Measurements from ENCODE around the gene RGSL1.

Gene RGSL1

DNA sequence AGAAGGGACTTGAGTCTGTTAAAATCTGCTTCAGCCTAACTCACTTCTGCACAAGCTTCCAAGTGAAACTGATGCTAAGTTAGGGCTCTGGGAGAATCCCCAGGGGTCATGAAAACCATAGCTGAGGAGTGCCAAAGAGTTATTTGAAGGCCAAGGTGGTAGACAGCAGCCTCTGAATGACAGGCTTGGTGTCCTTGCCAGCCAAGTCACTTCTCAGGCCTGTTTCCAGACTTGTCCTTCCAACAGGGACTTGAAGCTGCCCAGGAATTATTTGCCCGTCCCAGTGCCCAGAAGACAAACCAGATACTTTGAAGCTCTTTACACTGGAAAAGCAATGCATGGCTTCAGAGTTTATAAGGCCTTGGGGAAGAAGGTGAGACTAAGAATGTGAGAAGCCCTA, 105.5 kb downstream of the RGSL1 start:
- no peaks in the 10 kb centered on the region for H3K36me3 ChIP-seq (ENCODE audit: control insufficient read depth in 4 of 4, insufficient read depth in 4 of 4, low read length in 3 of 4)
- DNase-seq = no peak
- H3K9me3 ChIP-seq (ENCODE audit: control extremely low read depth in 1 of 5, control insufficient read depth in 4 of 5, insufficient read depth in 2 of 5, low read depth in 1 of 5, low read length in 4 of 5) = peaks cover 0 to 5% (median 3%) of the 10 kb centered on the region in 5 experiments
- peaks cover 0 to 2% (median 0%) of the 10 kb centered on the region in 5 experiments for H3K27me3 ChIP-seq (replicated peaks in 2 of 5; ENCODE audit: control insufficient read depth in 4 of 5, insufficient read depth in 5 of 5, low read length in 4 of 5)
- POLR2A ChIA-PET = no interaction called here
- no CpG with 5 or more reads among the region's 1 CpG for WGBS (ENCODE audit: insufficient coverage)
- CTCF ChIA-PET = no interaction called here
- no peak overlapping the region for H3K27ac ChIP-seq (ENCODE audit: insufficient read depth in 1 of 2, low read depth in 1 of 2, low read length in 2 of 2, poor library complexity in 1 of 2, severe bottlenecking in 2 of 2)
- no peaks in the 10 kb centered on the region for H3K4me1 ChIP-seq (ENCODE audit: control extremely low read depth in 1 of 4, control insufficient read depth in 4 of 4, insufficient read depth in 4 of 4, low read length in 3 of 4)
- H3K4me3 ChIP-seq (ENCODE audit: control insufficient read depth in 1 of 7, extremely low read depth in 1 of 7, insufficient read depth in 4 of 7, low read depth in 2 of 7, low read length in 6 of 7) = no peak overlapping the region

DNA sequence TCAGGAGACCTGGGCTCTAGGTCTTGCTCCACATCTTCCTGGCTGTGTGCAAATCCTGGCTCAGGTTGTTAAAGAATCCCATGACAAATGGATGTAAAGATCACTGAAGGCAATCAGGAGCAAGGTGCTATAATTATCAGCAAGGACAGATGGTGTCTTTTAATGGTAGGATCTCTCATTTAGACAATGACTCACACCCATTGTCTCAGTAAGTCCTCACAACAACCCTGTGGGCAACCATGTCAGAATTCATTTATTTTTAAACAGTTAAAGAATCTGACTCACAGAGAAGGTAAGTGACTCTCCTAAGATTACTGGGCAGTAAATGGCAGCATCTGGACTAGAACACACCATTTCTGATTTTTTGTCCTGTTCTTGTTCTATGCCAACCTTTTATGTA, 106.3 kb downstream of the RGSL1 start:
- no peak for DNase-seq
- ChIA-PET CTCF (no interaction called here), POLR2A (no interaction called here)
- Histone ChIP-seq H3K4me1 (ENCODE audit: control extremely low read depth in 1 of 4, control insufficient read depth in 4 of 4, insufficient read depth in 4 of 4, low read length in 3 of 4) (no peaks in the 10 kb centered on the region), H3K4me3 (ENCODE audit: control insufficient read depth in 1 of 7, extremely low read depth in 1 of 7, insufficient read depth in 4 of 7, low read depth in 2 of 7, low read length in 6 of 7) (no peak overlapping the region), H3K27me3 (replicated peaks in 2 of 5; ENCODE audit: control insufficient read depth in 4 of 5, insufficient read depth in 5 of 5, low read length in 4 of 5) (peaks cover 0 to 3% (median 0%) of the 10 kb centered on the region in 5 experiments), H3K9me3 (ENCODE audit: control extremely low read depth in 1 of 5, control insufficient read depth in 4 of 5, insufficient read depth in 2 of 5, low read depth in 1 of 5, low read length in 4 of 5) (peaks cover 0 to 5% (median 3%) of the 10 kb centered on the region in 5 experiments), H3K27ac (ENCODE audit: insufficient read depth in 1 of 2, low read depth in 1 of 2, low read length in 2 of 2, poor library complexity in 1 of 2, severe bottlenecking in 2 of 2) (no peak overlapping the region), H3K36me3 (ENCODE audit: control insufficient read depth in 4 of 4, insufficient read depth in 4 of 4, low read length in 3 of 4) (no peaks in the 10 kb centered on the region)

DNA sequence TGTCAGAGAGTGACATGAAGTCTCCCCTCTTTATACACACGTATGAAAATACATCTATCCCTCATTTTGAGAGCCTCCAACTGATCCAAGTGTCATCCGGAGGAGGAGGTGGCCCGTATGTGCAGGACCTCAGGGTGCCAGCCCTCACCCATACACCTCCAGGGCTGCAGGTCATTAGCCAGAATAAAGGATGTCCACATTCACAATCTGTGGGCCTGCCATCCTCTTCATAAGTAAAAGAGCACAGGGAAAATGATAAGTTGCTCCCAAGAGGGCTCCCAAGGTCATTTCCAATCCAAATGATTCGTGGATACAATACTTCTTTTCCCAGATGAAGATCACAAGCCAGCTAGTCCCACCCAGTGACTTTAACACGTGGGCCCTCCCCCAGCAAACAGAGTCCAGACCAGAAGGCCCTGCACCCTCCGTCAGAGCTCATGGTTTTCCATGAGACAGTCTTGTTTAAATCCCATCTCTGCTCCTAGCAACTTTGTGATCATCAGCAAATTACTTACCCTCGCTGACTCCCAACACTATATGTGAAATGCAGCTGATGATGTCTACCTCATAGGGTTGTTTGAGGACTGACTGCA, 110.5 kb downstream of the RGSL1 start:
- H3K27ac ChIP-seq (ENCODE audit: insufficient read depth in 1 of 2, low read depth in 1 of 2, low read length in 2 of 2, poor library complexity in 1 of 2, severe bottlenecking in 2 of 2) = no peak overlapping the region
- H3K4me1 ChIP-seq (ENCODE audit: control extremely low read depth in 1 of 4, control insufficient read depth in 4 of 4, insufficient read depth in 4 of 4, low read length in 3 of 4) = no peaks in the 10 kb centered on the region
- H3K9me3 ChIP-seq (ENCODE audit: control extremely low read depth in 1 of 5, control insufficient read depth in 4 of 5, insufficient read depth in 2 of 5, low read depth in 1 of 5, low read length in 4 of 5) = no peaks in the 10 kb centered on the region
- 87% methylated on average over 6 of the region's 7 CpGs for WGBS (ENCODE audit: insufficient coverage)
- CTCF ChIA-PET = no interaction called here
- no peak overlapping the region for H3K4me3 ChIP-seq (ENCODE audit: control insufficient read depth in 1 of 7, extremely low read depth in 1 of 7, insufficient read depth in 4 of 7, low read depth in 2 of 7, low read length in 6 of 7)
- no peak for DNase-seq
- H3K27me3 ChIP-seq (replicated peaks in 2 of 5; ENCODE audit: control insufficient read depth in 4 of 5, insufficient read depth in 5 of 5, low read length in 4 of 5) = peaks cover 0 to 3% (median 0%) of the 10 kb centered on the region in 5 experiments
- POLR2A ChIA-PET = no interaction called here
- H3K36me3 ChIP-seq (ENCODE audit: control insufficient read depth in 4 of 4, insufficient read depth in 4 of 4, low read length in 3 of 4) = no peaks in the 10 kb centered on the region

DNA sequence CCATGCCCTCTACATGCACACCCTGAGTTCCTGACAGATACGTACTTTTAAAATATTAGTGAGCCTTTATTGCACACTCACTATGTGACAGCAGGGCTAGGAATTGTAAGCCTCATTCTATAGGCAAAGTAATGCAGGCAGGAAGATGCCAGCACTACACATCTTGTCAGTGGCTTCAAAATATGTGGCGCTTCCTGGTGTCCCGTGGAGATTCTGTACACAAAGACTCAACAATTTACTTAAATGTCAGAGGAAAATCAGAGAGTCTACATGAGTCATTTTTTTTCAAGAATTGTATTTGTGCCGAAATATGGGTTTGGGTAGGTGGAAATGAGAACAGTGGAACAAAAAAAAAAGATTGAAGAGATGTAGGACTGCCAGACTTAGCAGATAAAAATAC, 111.5 kb downstream of the RGSL1 start:
- WGBS (ENCODE audit: insufficient coverage) = 80% methylated on average over 3 of the region's 4 CpGs
- Histone ChIP-seq H3K27ac (ENCODE audit: insufficient read depth in 1 of 2, low read depth in 1 of 2, low read length in 2 of 2, poor library complexity in 1 of 2, severe bottlenecking in 2 of 2) (no peak overlapping the region), H3K9me3 (ENCODE audit: control extremely low read depth in 1 of 5, control insufficient read depth in 4 of 5, insufficient read depth in 2 of 5, low read depth in 1 of 5, low read length in 4 of 5) (no peaks in the 10 kb centered on the region), H3K4me1 (ENCODE audit: control extremely low read depth in 1 of 4, control insufficient read depth in 4 of 4, insufficient read depth in 4 of 4, low read length in 3 of 4) (no peaks in the 10 kb centered on the region), H3K4me3 (ENCODE audit: control insufficient read depth in 1 of 7, extremely low read depth in 1 of 7, insufficient read depth in 4 of 7, low read depth in 2 of 7, low read length in 6 of 7) (no peak overlapping the region), H3K36me3 (ENCODE audit: control insufficient read depth in 4 of 4, insufficient read depth in 4 of 4, low read length in 3 of 4) (no peaks in the 10 kb centered on the region), H3K27me3 (replicated peaks in 2 of 5; ENCODE audit: control insufficient read depth in 4 of 5, insufficient read depth in 5 of 5, low read length in 4 of 5) (peaks cover 0 to 5% (median 0%) of the 10 kb centered on the region in 5 experiments)
- ChIA-PET POLR2A (no interaction called here), CTCF (no interaction called here)
- no peak for DNase-seq

DNA sequence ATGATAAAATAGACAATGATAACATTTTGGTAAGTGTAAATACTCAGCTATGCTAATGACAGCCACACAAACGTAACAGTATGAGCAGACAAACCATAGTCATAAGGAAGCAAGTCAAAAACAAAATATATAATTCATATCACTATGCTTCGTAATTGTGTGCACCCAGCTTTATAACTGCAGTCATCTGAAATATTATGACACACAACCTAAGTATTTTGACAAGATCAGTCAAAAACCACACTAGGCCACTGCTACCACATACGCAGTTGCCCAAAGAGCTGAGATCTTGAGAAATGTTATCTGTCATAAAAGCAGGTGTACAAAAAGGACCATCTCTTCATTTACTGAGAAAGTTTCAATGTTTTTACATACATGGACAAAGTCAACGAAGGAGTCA, 113.1 kb downstream of the RGSL1 start:
- no peak for DNase-seq
- H3K4me3 ChIP-seq (ENCODE audit: control insufficient read depth in 1 of 7, extremely low read depth in 1 of 7, insufficient read depth in 4 of 7, low read depth in 2 of 7, low read length in 6 of 7) = no peak overlapping the region
- H3K9me3 ChIP-seq (ENCODE audit: control extremely low read depth in 1 of 5, control insufficient read depth in 4 of 5, insufficient read depth in 2 of 5, low read depth in 1 of 5, low read length in 4 of 5) = no peaks in the 10 kb centered on the region
- ChIA-PET CTCF (no interaction called here), POLR2A (no interaction called here)
- H3K4me1 ChIP-seq (ENCODE audit: control extremely low read depth in 1 of 4, control insufficient read depth in 4 of 4, insufficient read depth in 4 of 4, low read length in 3 of 4) = no peaks in the 10 kb centered on the region
- WGBS (ENCODE audit: insufficient coverage) = 80% methylated on average over 1 of the region's 4 CpGs
- H3K27ac ChIP-seq (ENCODE audit: insufficient read depth in 1 of 2, low read depth in 1 of 2, low read length in 2 of 2, poor library complexity in 1 of 2, severe bottlenecking in 2 of 2) = no peak overlapping the region
- no peaks in the 10 kb centered on the region for H3K36me3 ChIP-seq (ENCODE audit: control insufficient read depth in 4 of 4, insufficient read depth in 4 of 4, low read length in 3 of 4)
- H3K27me3 ChIP-seq (replicated peaks in 2 of 5; ENCODE audit: control insufficient read depth in 4 of 5, insufficient read depth in 5 of 5, low read length in 4 of 5) = peaks cover 0 to 5% (median 0%) of the 10 kb centered on the region in 5 experiments

DNA sequence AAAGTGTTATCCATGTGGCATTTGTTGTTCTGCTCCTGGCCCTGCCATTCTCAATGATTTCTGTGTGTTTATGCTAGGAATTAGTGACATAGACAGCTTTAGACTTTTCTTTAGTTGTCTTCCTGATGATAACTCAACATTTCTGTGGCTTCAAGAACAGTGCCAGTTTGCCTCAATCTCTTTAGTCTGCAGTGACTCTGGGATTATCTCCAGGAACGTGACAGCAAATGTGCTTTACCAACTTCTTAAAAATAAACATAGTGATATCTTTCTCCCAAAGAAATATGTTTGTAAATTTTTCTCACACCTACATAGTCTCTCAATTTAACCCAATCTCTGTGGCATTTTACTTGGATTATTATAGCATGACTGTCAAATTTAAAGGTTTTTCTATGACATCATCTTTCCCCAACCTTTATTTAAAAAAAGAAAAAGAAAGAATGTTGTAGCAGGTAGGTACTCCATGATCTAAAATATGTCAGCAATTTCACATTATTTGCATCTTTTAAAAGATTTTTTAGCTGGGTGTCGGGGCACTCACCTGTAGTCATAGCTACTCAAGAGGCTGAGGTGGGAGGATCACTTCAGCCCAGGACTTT, 114.6 kb downstream of the RGSL1 start:
- CTCF ChIA-PET = no interaction called here
- H3K9me3 ChIP-seq (ENCODE audit: control extremely low read depth in 1 of 5, control insufficient read depth in 4 of 5, insufficient read depth in 2 of 5, low read depth in 1 of 5, low read length in 4 of 5) = no peaks in the 10 kb centered on the region
- H3K36me3 ChIP-seq (ENCODE audit: control insufficient read depth in 4 of 4, insufficient read depth in 4 of 4, low read length in 3 of 4) = no peaks in the 10 kb centered on the region
- H3K4me1 ChIP-seq (ENCODE audit: control extremely low read depth in 1 of 4, control insufficient read depth in 4 of 4, insufficient read depth in 4 of 4, low read length in 3 of 4) = no peaks in the 10 kb centered on the region
- no peak overlapping the region for H3K4me3 ChIP-seq (ENCODE audit: control insufficient read depth in 1 of 7, extremely low read depth in 1 of 7, insufficient read depth in 4 of 7, low read depth in 2 of 7, low read length in 6 of 7)
- peaks cover 0 to 5% (median 0%) of the 10 kb centered on the region in 5 experiments for H3K27me3 ChIP-seq (replicated peaks in 2 of 5; ENCODE audit: control insufficient read depth in 4 of 5, insufficient read depth in 5 of 5, low read length in 4 of 5)
- no peak for DNase-seq
- H3K27ac ChIP-seq (ENCODE audit: insufficient read depth in 1 of 2, low read depth in 1 of 2, low read length in 2 of 2, poor library complexity in 1 of 2, severe bottlenecking in 2 of 2) = no peak overlapping the region
- 100% methylated on average over 2 of the region's 2 CpGs for WGBS (ENCODE audit: insufficient coverage)
- POLR2A ChIA-PET = no interaction called here

DNA sequence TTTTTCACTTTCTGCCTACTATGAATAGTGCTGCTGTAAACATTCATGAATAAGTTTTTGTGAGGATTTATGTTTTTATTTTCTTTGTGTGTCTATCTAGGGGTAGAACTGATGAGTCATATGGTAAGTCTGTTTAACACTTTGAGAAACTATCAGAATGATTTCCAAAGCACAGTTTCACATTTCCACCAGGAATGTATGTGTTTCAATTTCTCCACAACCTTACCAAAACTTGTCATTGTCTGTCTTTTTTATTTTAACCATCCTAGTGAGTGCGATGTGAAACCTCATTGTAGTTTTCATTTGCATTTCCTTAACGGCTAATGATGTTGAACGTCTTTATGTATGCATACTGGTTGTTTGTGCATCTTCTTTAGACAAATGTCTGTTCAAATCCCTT, 115.6 kb downstream of the RGSL1 start:
- WGBS (ENCODE audit: insufficient coverage) = no CpG with 5 or more reads among the region's 3 CpGs
- Histone ChIP-seq H3K36me3 (ENCODE audit: control insufficient read depth in 4 of 4, insufficient read depth in 4 of 4, low read length in 3 of 4) (no peaks in the 10 kb centered on the region), H3K4me1 (ENCODE audit: control extremely low read depth in 1 of 4, control insufficient read depth in 4 of 4, insufficient read depth in 4 of 4, low read length in 3 of 4) (no peaks in the 10 kb centered on the region), H3K4me3 (ENCODE audit: control insufficient read depth in 1 of 7, extremely low read depth in 1 of 7, insufficient read depth in 4 of 7, low read depth in 2 of 7, low read length in 6 of 7) (no peak overlapping the region), H3K9me3 (ENCODE audit: control extremely low read depth in 1 of 5, control insufficient read depth in 4 of 5, insufficient read depth in 2 of 5, low read depth in 1 of 5, low read length in 4 of 5) (no peaks in the 10 kb centered on the region), H3K27ac (ENCODE audit: insufficient read depth in 1 of 2, low read depth in 1 of 2, low read length in 2 of 2, poor library complexity in 1 of 2, severe bottlenecking in 2 of 2) (no peak overlapping the region), H3K27me3 (replicated peaks in 2 of 5; ENCODE audit: control insufficient read depth in 4 of 5, insufficient read depth in 5 of 5, low read length in 4 of 5) (peaks cover 0 to 3% (median 0%) of the 10 kb centered on the region in 5 experiments)
- DNase-seq = no peak
- CTCF ChIA-PET = no interaction called here
- POLR2A ChIA-PET = no interaction called here
